Gastrocnemius medialis (tissue), 4 donors: Measurements from ENCODE around the gene BTF3.

ENCODE experiments used
- POLR2A ChIP-seq, 2 donors: fragments of 450-650 bp; IDR thresholded peaks; one replicate each; pipeline ENCODE4 v1.6.1; 2017; ENCODE audit warnings: antibody characterized with exemption in 2 of 2, mild to moderate bottlenecking in 2 of 2, moderate library complexity in 2 of 2
- TF ChIP-seq, protein P1 (sequence below), 5 experiments: fragments of 450-650 bp in 3 of 5; fragments of 200-600 bp in 2 of 5; sonication (generic) in 2 of 5; IDR thresholded peaks in 4 of 5; conservative IDR thresholded peaks in 1 of 5; 1 replicate in 4 of 5; 2 replicates in 1 of 5; pipeline ENCODE4 v1.5.1; 2016 to 2019; ENCODE audit warnings: antibody characterized with exemption in 5 of 5, mild to moderate bottlenecking in 3 of 5, moderate library complexity in 3 of 5

DNA sequence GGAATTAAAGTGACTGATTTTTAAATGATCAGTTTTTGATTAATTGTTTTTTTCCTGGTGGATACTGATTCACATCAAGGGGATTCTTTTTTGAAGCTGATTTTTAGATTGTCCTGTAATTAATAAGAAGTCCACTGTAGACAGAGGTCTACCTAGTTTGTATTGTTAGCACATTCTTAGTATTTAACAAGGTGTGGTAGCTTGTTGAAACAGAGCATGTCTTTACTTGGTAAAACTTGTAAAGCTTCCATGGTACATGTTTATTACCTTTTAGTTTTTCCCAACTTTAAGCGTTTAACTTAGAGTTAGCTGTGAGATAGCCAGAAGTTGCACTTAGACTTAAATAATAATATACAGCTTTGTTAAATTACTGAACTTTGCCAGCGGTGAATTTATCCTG, 1.5 kb downstream of the BTF3 start:
- TF ChIP-seq, protein P1, sequence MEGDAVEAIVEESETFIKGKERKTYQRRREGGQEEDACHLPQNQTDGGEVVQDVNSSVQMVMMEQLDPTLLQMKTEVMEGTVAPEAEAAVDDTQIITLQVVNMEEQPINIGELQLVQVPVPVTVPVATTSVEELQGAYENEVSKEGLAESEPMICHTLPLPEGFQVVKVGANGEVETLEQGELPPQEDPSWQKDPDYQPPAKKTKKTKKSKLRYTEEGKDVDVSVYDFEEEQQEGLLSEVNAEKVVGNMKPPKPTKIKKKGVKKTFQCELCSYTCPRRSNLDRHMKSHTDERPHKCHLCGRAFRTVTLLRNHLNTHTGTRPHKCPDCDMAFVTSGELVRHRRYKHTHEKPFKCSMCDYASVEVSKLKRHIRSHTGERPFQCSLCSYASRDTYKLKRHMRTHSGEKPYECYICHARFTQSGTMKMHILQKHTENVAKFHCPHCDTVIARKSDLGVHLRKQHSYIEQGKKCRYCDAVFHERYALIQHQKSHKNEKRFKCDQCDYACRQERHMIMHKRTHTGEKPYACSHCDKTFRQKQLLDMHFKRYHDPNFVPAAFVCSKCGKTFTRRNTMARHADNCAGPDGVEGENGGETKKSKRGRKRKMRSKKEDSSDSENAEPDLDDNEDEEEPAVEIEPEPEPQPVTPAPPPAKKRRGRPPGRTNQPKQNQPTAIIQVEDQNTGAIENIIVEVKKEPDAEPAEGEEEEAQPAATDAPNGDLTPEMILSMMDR (IDR thresholded peaks at IDR 0.05 in 4 of 5, conservative IDR thresholded peaks at IDR 0.05 in 1 of 5) = no peak
- no peak for TF ChIP-seq POLR2A (IDR thresholded peaks at IDR 0.05)
